OCI-LY7 (cell line): ENCODE results near the gene RCVRN. TPM values are rescaled to one million over a fixed set of nuclear protein-coding genes. Genes with fewer than 3 reads are reported as not detected.

Source experiments
- BruUV-seq: library from RNA; stranded (reverse); fragments of 400-500 nt; replicated peaks from 2 replicates; lab custom pipeline; 2021; lab: Mats Ljungman, UMichigan
- CTCF ChIA-PET: fragments of 300-600 bp; sonication (Branson Sonifier 250); formaldehyde crosslinking; loops from one replicate; lab custom pipeline; 2022; ENCODE audit warnings: antibody characterized with exemption; ENCODE audit not compliant: unreplicated experiment; lab: Charles Lee
- POLR2A ChIA-PET: fragments of 300-600 bp; sonication (Branson Sonifier 250); formaldehyde crosslinking; loops from one replicate; lab custom pipeline; 2022; ENCODE audit warnings: antibody characterized with exemption; lab: Charles Lee
- DNase-seq: peaks from one replicate; pipeline ENCODE4 v3.0.0-alpha.2; 2015; ENCODE audit warnings: low spot score
- H2AFZ ChIP-seq: fragments of 200-600 bp; sonication (generic), shearing (Covaris generic); 2 replicates; pipeline ENCODE4 v1.6.1; 2014; ENCODE audit warnings: mild to moderate bottlenecking, antibody characterized with exemption, low read length, moderate library complexity
- H3K27ac ChIP-seq: fragments of 200-600 bp; sonication (generic); 2 replicates; pipeline ENCODE4 v1.5.1; 2014; ENCODE audit warnings: mixed run types, low read depth, mild to moderate bottlenecking, moderate library complexity, low read length, inconsistent platforms; ENCODE audit not compliant: poor library complexity, severe bottlenecking
- H3K36me3 ChIP-seq: fragments of 200-600 bp; sonication (generic); 2 replicates; pipeline ENCODE4 v1.6.1; 2014; ENCODE audit warnings: mild to moderate bottlenecking, antibody characterized with exemption, low read length, moderate library complexity, mixed read lengths; ENCODE audit not compliant: insufficient read depth
- H3K4me1 ChIP-seq: fragments of 200-600 bp; sonication (generic); 2 replicates; pipeline ENCODE4 v1.5.1; 2014; ENCODE audit warnings: mild to moderate bottlenecking, low read length; ENCODE audit not compliant: insufficient read depth, poor library complexity, severe bottlenecking
- H3K4me2 ChIP-seq: fragments of 200-600 bp; sonication (generic); 2 replicates; pipeline ENCODE4 v1.6.1; 2014; ENCODE audit warnings: mild to moderate bottlenecking, low read length
- H3K4me3 ChIP-seq: fragments of 200-600 bp; sonication (generic); 2 replicates; pipeline ENCODE4 v1.5.1; 2014; ENCODE audit warnings: mild to moderate bottlenecking, low read depth, low read length; ENCODE audit not compliant: poor library complexity, severe bottlenecking
- H3K79me2 ChIP-seq: fragments of 200-600 bp; sonication (generic); 2 replicates; pipeline ENCODE4 v1.6.1; 2016; ENCODE audit warnings: low read depth, mild to moderate bottlenecking, low read length, moderate library complexity, mixed read lengths; ENCODE audit not compliant: insufficient read depth
- H3K9me2 ChIP-seq: fragments of 200-600 bp; sonication (generic); 2 replicates; pipeline ENCODE4 v1.6.1; 2016; ENCODE audit warnings: mild to moderate bottlenecking, low read length, mixed read lengths; ENCODE audit not compliant: insufficient read depth
- H3K9me3 ChIP-seq: fragments of 200-600 bp; sonication (generic); 2 replicates; pipeline ENCODE4 v1.6.1; 2014; ENCODE audit warnings: mild to moderate bottlenecking, mixed run types, low read length, mixed read lengths
- H4K20me1 ChIP-seq: fragments of 200-600 bp; sonication (generic); 2 replicates; pipeline ENCODE4 v1.6.1; 2014; ENCODE audit warnings: mild to moderate bottlenecking, antibody characterized with exemption, low read length, moderate library complexity, mixed read lengths; ENCODE audit not compliant: insufficient read depth
- CTCF ChIP-seq: fragments of 200-600 bp; sonication (generic); conservative IDR thresholded peaks from 2 replicates; pipeline ENCODE4 v1.5.1; 2014; ENCODE audit warnings: mild to moderate bottlenecking, antibody characterized with exemption, low read length, moderate library complexity, mixed read lengths
- EZH2phosphoT487 ChIP-seq: fragments of 200-600 bp; sonication (generic); IDR thresholded peaks from 2 replicates; pipeline ENCODE4 v1.6.1; 2018; ENCODE audit warnings: low read depth, borderline replicate concordance, mild to moderate bottlenecking, mixed run types, antibody characterized with exemption, low read length, moderate library complexity, mixed read lengths
- intact Hi-C: fragments of 100-400 bp; cut with micrococcal nuclease; formaldehyde crosslinking; loops from one replicate; pipeline ENCODE4 v1.10.0; 2022; ENCODE audit not compliant: unreplicated experiment
- total RNA-seq, 2 experiments: library from RNA; depleted of rRNA in 1 of 2; stranded (reverse); fragments of >200 nt in 1 of 2; shearing (Covaris generic) in 1 of 2; gene quantifications; 2 replicates each; pipeline ENCODE4 v1.2.3, GENCODE V29; 2014 to 2022

RCVRN gene
- total RNA-seq, 2 experiments from 2014 or later, result not detected

GRCh38 chr17:9938764-9939163, 33.7 kb upstream of the RCVRN start:
- no peak for DNase-seq
- CTCF ChIA-PET, result no interaction called here
- no peak overlapping the region for H3K4me3 ChIP-seq
- no TSS peak for BruUV-seq
- H3K9me3 ChIP-seq, result no peaks in the 10 kb centered on the region
- H3K9me2 ChIP-seq, result no peaks in the 10 kb centered on the region
- no peaks in the 10 kb centered on the region for H4K20me1 ChIP-seq
- no peaks in the 10 kb centered on the region for H3K4me1 ChIP-seq
- H3K4me2 ChIP-seq, result no peak overlapping the region
- POLR2A ChIA-PET, result no interaction called here
- H3K36me3 ChIP-seq, result no peaks in the 10 kb centered on the region
- H3K27ac ChIP-seq, result no peak overlapping the region
- no peak overlapping the region for H2AFZ ChIP-seq
- H3K79me2 ChIP-seq, result no peaks in the 10 kb centered on the region
- intact Hi-C loops, result no loop called here
- TF ChIP-seq CTCF, result no peak
- no peak for TF ChIP-seq EZH2phosphoT487

- no peaks in the 10 kb centered on the region for H3K4me1 ChIP-seq
- H3K9me3 ChIP-seq, result no peaks in the 10 kb centered on the region
- TF ChIP-seq EZH2phosphoT487 (no peak), CTCF (no peak)
- no peak overlapping the region for H3K27ac ChIP-seq
- H3K9me2 ChIP-seq, result no peaks in the 10 kb centered on the region
- H2AFZ ChIP-seq, result no peak overlapping the region
- ChIA-PET POLR2A (interaction anchor here (0.7 kb wide), 1 partner anchor 1203 kb away, joined by 3 read pairs; no protein-coding TSS in a partner anchor), CTCF (no interaction called here)
- DNase-seq, result no peak
- no TSS peak for BruUV-seq
- no peak overlapping the region for H3K4me2 ChIP-seq
- intact Hi-C loops, result no loop called here
- H3K4me3 ChIP-seq, result no peak overlapping the region
- H4K20me1 ChIP-seq, result no peaks in the 10 kb centered on the region
- no peaks in the 10 kb centered on the region for H3K79me2 ChIP-seq
- H3K36me3 ChIP-seq, result no peaks in the 10 kb centered on the region
Observed at GRCh38 chr17:9937901-9938300, 32.8 kb upstream of the RCVRN start.

GRCh38 chr17:9937241-9937761, 32.2 kb upstream of the RCVRN start:
- TF ChIP-seq EZH2phosphoT487, result no peak
- no peak for TF ChIP-seq CTCF
- Histone ChIP-seq H3K4me2 (no peak overlapping the region), H2AFZ (no peak overlapping the region), H3K27ac (no peak overlapping the region), H3K4me1 (no peaks in the 10 kb centered on the region), H3K4me3 (no peak overlapping the region), H3K9me2 (no peaks in the 10 kb centered on the region), H3K79me2 (no peaks in the 10 kb centered on the region), H3K36me3 (no peaks in the 10 kb centered on the region), H3K9me3 (no peaks in the 10 kb centered on the region), H4K20me1 (no peaks in the 10 kb centered on the region)
- ChIA-PET CTCF (no interaction called here), POLR2A (no interaction called here)
- BruUV-seq, result no TSS peak
- intact Hi-C loops, result no loop called here
- no peak for DNase-seq
